Measurements from ENCODE around the gene KRT4. TPM values are rescaled to one million over a fixed set of nuclear protein-coding genes. Genes with fewer than 3 reads are reported as not detected.

Gene KRT4
- total RNA-seq, 1 experiment from 2014 or later, result not detected

GRCh38 chr12:52789637-52790426 is 24.1 kb downstream of the KRT4 start:
- TF ChIP-seq EGR1 (IDR thresholded peaks at IDR 0.05; ENCODE audit: low read depth) (no peak), YY1 (IDR thresholded peaks at IDR 0.05; ENCODE audit: extremely low read depth, insufficient replicate concordance, low read depth, low read length) (no peak), MAX (IDR thresholded peaks at IDR 0.05) (no peak), SRF (IDR thresholded peaks at IDR 0.05; ENCODE audit: low read depth) (no peak), ELF1 (IDR thresholded peaks at IDR 0.05; ENCODE audit: borderline replicate concordance, low read depth) (no peak), SP1 (IDR thresholded peaks at IDR 0.05; ENCODE audit: low read depth) (no peak), POLR2AphosphoS5 (IDR thresholded peaks at IDR 0.05; ENCODE audit: low read depth, low read length) (no peak), RAD21 (IDR thresholded peaks at IDR 0.05; ENCODE audit: low read depth) (no peak), JUND (IDR thresholded peaks at IDR 0.05) (no peak), SIN3A (IDR thresholded peaks at IDR 0.05; ENCODE audit: low read depth) (no peak), CBX3 (IDR thresholded peaks at IDR 0.05; ENCODE audit: low read depth) (no peak), TCF7L2 (IDR thresholded peaks at IDR 0.05; ENCODE audit: borderline replicate concordance, extremely low read depth, insufficient read depth, insufficient read length) (no peak), EZH2phosphoT487 (IDR thresholded peaks at IDR 0.05; ENCODE audit: borderline replicate concordance) (no peak), FOSL1 (IDR thresholded peaks at IDR 0.05; ENCODE audit: low read depth) (no peak), CTCF (IDR thresholded peaks at IDR 0.05 in 2 of 3, conservative IDR thresholded peaks at IDR 0.05 in 1 of 3; ENCODE audit: borderline replicate concordance in 1 of 3, insufficient read depth in 1 of 3, low read depth in 2 of 3, low read length in 2 of 3) (no peak), CEBPB (IDR thresholded peaks at IDR 0.05; ENCODE audit: low read depth) (no peak), ATF3 (IDR thresholded peaks at IDR 0.05) (no peak), POLR2A (IDR thresholded peaks at IDR 0.05; ENCODE audit: borderline replicate concordance, extremely low read depth, insufficient read depth, insufficient read length) (no peak), EZH2 (IDR thresholded peaks at IDR 0.05) (no peak)
- TF ChIP-seq, protein P1, sequence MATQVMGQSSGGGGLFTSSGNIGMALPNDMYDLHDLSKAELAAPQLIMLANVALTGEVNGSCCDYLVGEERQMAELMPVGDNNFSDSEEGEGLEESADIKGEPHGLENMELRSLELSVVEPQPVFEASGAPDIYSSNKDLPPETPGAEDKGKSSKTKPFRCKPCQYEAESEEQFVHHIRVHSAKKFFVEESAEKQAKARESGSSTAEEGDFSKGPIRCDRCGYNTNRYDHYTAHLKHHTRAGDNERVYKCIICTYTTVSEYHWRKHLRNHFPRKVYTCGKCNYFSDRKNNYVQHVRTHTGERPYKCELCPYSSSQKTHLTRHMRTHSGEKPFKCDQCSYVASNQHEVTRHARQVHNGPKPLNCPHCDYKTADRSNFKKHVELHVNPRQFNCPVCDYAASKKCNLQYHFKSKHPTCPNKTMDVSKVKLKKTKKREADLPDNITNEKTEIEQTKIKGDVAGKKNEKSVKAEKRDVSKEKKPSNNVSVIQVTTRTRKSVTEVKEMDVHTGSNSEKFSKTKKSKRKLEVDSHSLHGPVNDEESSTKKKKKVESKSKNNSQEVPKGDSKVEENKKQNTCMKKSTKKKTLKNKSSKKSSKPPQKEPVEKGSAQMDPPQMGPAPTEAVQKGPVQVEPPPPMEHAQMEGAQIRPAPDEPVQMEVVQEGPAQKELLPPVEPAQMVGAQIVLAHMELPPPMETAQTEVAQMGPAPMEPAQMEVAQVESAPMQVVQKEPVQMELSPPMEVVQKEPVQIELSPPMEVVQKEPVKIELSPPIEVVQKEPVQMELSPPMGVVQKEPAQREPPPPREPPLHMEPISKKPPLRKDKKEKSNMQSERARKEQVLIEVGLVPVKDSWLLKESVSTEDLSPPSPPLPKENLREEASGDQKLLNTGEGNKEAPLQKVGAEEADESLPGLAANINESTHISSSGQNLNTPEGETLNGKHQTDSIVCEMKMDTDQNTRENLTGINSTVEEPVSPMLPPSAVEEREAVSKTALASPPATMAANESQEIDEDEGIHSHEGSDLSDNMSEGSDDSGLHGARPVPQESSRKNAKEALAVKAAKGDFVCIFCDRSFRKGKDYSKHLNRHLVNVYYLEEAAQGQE (IDR thresholded peaks at IDR 0.05; ENCODE audit: low read depth), result no peak
- H3K36me3 ChIP-seq (ENCODE audit: control insufficient read depth in 1 of 2, insufficient read depth in 2 of 2, low read length in 2 of 2), result no peaks in the 10 kb centered on the region
- ChIA-PET POLR2A (no interaction called here), RAD21 (ENCODE audit: low non-redundant PET in 1 of 2, low total read pairs in 2 of 2, uncharacterized antibody in 2 of 2, unreplicated experiment in 2 of 2) (no interaction called here), CTCF (no interaction called here)
- H3K9ac ChIP-seq (ENCODE audit: low read length), result no peak overlapping the region
- peaks cover 5% of the 10 kb centered on the region; the same call in 1 of the 2 replicates for H3K27me3 ChIP-seq (ENCODE audit: insufficient read depth, low read length)
- no peaks in the 10 kb centered on the region for H3K9me3 ChIP-seq (ENCODE audit: control insufficient read depth in 1 of 2, insufficient read depth in 1 of 2, low read depth in 1 of 2, low read length in 2 of 2)
- H3K4me2 ChIP-seq (ENCODE audit: low read length), result no peak overlapping the region
- intact Hi-C loops (cut with micrococcal nuclease), result no loop called here
- H3K9me2 ChIP-seq (ENCODE audit: insufficient read depth), result no peaks in the 10 kb centered on the region
- no TSS peak for BruUV-seq (replicated peaks)
- H2AFZ ChIP-seq (ENCODE audit: low read depth, low read length, poor library complexity, severe bottlenecking), result no peak overlapping the region
- H3K27ac ChIP-seq (ENCODE audit: low read depth, low read length), result no peak overlapping the region
- no peaks in the 10 kb centered on the region for H4K20me1 ChIP-seq (ENCODE audit: insufficient read depth)
- DNase-seq (ENCODE audit: low read depth, low spot score), result no peak
- no peak for ATAC-seq
- no peaks in the 10 kb centered on the region for H3K79me2 ChIP-seq (ENCODE audit: insufficient read depth, low read length)
- no peak overlapping the region for H3K4me3 ChIP-seq (replicated peaks in 1 of 2; ENCODE audit: low read depth in 1 of 2, low read length in 2 of 2)
- peaks cover 0 to 8% of the 10 kb centered on the region in 2 experiments; a peak in 1 of 4 replicates for H3K4me1 ChIP-seq (ENCODE audit: control insufficient read depth in 1 of 2, insufficient read depth in 2 of 2, low read length in 2 of 2)
